ENCODE measurements around the gene MEIKIN. TPM values are rescaled to one million over a fixed set of nuclear protein-coding genes. Genes with fewer than 3 reads are reported as not detected.

Gene MEIKIN, protein sequence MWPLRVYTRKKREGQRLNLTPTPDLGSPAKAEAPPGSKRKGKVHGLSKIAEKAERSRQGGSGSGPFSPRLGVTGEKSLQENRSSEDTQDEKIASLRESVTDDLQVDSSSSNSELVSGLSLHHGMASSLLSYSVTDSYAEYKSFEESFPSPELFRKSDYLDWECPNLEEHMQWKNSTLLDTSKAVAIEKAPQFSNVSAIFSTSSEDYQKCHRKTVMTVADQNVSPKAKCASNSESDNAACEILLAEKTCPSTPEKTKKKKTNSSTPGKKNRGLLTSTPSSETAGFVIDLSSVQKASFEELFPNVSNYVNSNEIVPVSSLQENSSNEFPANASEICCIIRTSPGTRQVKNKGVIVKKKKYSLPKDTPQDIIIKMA
- not detected in 5 replicates for total RNA-seq (2022; extraction: Qiagen RNA extraction; ENCODE audit: low read depth)

DNA sequence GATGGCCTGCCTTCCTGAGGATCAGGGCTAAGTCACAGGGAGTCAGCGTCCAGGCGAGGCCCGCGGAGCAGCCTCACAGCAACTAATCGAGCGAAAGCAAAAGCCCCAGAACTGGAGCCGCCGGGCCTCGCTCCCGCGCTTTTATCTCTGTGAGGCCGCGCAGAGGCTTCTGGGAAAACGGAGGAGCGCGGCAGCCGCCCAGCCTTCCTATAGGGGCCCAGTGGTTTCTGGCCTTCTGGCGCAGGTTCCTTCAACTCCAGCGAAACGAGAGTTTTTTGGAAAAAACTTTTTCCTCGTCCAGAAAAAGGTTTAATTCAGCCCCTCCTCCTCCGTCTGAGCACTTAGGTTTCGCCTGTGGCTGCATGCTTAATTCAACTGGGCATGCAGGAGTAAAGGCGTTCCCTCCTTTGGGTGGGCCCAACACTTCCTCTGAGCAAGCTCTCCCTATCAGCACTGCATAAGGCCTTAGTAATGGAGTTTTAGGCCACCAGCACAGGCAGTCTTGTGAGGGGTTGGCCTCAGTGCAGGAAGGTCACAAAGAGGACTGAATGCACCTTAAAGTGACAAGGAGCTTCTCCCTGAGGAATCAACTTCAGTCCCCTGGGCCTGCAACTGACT lies at the start of gene MEIKIN:
TSS of gene MEIKIN (minus strand) at position 113 of the 618 bp plus-strand sequence. CDS start 158 bp downstream, outside the sequence.

DNA sequence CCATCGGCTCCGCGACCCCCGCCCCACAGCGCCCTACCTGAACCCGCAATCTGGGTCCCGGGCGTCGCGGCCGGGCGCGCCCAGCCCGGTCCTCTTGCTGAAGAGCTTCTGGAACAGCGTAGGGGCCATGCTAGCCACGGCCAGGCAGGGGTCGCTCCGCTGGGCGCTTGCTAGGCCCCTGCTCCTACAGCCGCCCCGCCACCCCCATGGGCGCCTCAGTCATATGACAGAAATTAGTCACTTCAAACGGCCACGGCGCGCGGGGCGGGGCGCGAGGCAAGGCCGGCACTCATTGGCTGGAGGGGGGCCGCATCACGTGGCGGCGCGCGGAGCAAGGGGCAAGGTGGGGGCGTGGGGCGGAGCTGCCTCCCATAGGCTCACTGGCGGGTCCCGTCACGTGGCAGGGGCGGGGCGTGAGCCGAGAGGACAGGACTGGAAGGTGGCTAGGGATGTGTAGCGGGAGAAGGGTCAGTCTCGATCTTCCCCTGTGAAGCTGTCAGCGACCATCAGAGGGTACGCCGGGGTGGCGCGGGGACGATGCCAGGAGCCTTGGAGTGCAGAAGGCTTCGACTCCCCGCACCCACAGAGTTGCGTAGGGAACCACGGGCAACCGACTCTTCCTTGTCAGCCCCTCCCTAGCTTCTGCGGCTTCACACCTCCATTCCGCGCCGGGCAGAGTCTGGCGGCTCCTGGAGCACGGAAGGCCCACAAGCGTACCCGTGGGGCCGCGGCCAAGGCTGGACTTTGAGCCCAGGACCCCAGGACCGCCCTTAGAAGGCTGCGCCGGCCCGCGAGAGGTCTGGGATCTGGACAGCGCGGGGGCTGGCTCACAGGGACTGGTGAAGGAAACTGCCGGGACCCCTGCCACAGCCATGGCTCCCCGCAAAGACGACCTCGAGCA lies 148.4 kb downstream of the MEIKIN start, which contains the start of gene FNIP1:
TSS of gene FNIP1 (minus strand) at position 225 of the 901 bp plus-strand sequence. CDS start at position 129, 96 bp downstream.

Other genes starting within 250 kb of the MEIKIN start
- gene FNIP1, start 148.6 kb downstream of the MEIKIN start, total RNA-seq (2022; extraction: Qiagen RNA extraction; ENCODE audit: low read depth) = 10.7 to 14.8 TPM (median 12.4 TPM) in 5 replicates
- gene ACSL6, start 66.0 kb upstream of the MEIKIN start, total RNA-seq (2022; extraction: Qiagen RNA extraction; ENCODE audit: low read depth) = 0.06 to 0.24 TPM (median 0.17 TPM) in 4 of 5 replicates, not detected in the other
- not detected in 5 replicates for gene IL3, start 115.0 kb upstream of the MEIKIN start, total RNA-seq (2022; extraction: Qiagen RNA extraction; ENCODE audit: low read depth)
- 0.31 to 0.97 TPM (median 0.47 TPM) in 4 of 5 replicates, not detected in the other for gene CSF2, start 128.1 kb upstream of the MEIKIN start, total RNA-seq (2022; extraction: Qiagen RNA extraction; ENCODE audit: low read depth)

All from A549 treated with CpdA at 1 μM for 4 hours (cell line).